Cardiac muscle cell (in vitro differentiated cells and primary cell): Measurements from ENCODE around the gene FAM184B. TPM values are rescaled to one million over a fixed set of nuclear protein-coding genes. Genes with fewer than 3 reads are reported as not detected.

ENCODE experiments used
- DNase-seq, 2 donors: peaks; one replicate each; pipeline versions ENCODE4 v3.0.0 to v3.0.0-alpha.2; 2010 to 2017; ENCODE audit warnings: low read depth in 1 of 2, low spot score in 1 of 2
- H3K27ac ChIP-seq: fragments of 200-600 bp; sonication (generic); 2 replicates; pipeline ENCODE4 v1.5.1; 2016
- H3K27me3 ChIP-seq: fragments of 200-600 bp; sonication (generic); 2 replicates; pipeline ENCODE4 v1.6.0; 2016; ENCODE audit warnings: control low read depth
- H3K36me3 ChIP-seq: fragments of 200-600 bp; sonication (generic); 2 replicates; pipeline ENCODE4 v1.5.1; 2016; ENCODE audit warnings: control low read depth
- H3K4me1 ChIP-seq: fragments of 200-600 bp; sonication (generic); 2 replicates; pipeline ENCODE4 v1.8.1; 2017; ENCODE audit warnings: low read depth, mild to moderate bottlenecking, mixed run types
- H3K4me3 ChIP-seq: fragments of 200-600 bp; sonication (generic); 2 replicates; pipeline ENCODE4 v1.5.1; 2016; ENCODE audit warnings: mild to moderate bottlenecking
- H3K9me3 ChIP-seq: fragments of 200-600 bp; sonication (generic); 2 replicates; pipeline ENCODE4 v1.5.1; 2017; ENCODE audit warnings: low read depth, mild to moderate bottlenecking, control low read depth
- polyA plus RNA-seq: library from polyadenylated mRNA; unstranded; fragments of >200 nt; fragmentation: Nextera tagmentation; extraction: Ambion mirVana; gene quantifications from 2 replicates; pipeline ENCODE4 v1.2.1, GENCODE V29; 2016
- total RNA-seq: library from RNA; depleted of rRNA; stranded (reverse); fragments of >200 nt; gene quantifications from 2 replicates; pipeline ENCODE4 v1.2.3, GENCODE V29; 2016
- TF ChIP-seq, protein P1 (sequence below): IDR thresholded peaks from 2 replicates; pipeline ENCODE4 v1.5.1; 2012; ENCODE audit warnings: low read depth, mild to moderate bottlenecking, low read length

Gene FAM184B
- total and polyA plus RNA-seq, 2 experiments from 2014 or later: not detected

DNA sequence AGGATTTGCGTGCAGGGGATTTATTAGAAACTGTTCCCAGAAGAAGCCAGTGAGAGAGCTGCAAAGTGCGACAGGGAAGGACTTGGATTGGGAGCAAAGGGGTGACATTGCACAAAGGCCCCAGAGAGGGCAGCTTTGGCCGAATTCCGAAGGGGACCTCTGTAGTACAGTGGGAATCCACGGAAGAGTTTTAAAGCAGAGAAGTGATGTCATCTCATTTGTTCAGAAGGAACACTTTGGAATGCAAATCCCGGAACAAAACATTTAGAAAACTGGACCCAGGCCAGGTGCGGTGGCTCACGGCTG is 71.7 kb downstream of the FAM184B start:
- H3K4me1 ChIP-seq: no peaks in the 10 kb centered on the region
- TF ChIP-seq, protein P1, sequence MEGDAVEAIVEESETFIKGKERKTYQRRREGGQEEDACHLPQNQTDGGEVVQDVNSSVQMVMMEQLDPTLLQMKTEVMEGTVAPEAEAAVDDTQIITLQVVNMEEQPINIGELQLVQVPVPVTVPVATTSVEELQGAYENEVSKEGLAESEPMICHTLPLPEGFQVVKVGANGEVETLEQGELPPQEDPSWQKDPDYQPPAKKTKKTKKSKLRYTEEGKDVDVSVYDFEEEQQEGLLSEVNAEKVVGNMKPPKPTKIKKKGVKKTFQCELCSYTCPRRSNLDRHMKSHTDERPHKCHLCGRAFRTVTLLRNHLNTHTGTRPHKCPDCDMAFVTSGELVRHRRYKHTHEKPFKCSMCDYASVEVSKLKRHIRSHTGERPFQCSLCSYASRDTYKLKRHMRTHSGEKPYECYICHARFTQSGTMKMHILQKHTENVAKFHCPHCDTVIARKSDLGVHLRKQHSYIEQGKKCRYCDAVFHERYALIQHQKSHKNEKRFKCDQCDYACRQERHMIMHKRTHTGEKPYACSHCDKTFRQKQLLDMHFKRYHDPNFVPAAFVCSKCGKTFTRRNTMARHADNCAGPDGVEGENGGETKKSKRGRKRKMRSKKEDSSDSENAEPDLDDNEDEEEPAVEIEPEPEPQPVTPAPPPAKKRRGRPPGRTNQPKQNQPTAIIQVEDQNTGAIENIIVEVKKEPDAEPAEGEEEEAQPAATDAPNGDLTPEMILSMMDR: no peak
- no peak for DNase-seq
- H3K27ac ChIP-seq: no peak overlapping the region
- no peak overlapping the region for H3K4me3 ChIP-seq
- H3K9me3 ChIP-seq: no peaks in the 10 kb centered on the region
- H3K27me3 ChIP-seq: no peaks in the 10 kb centered on the region
- H3K36me3 ChIP-seq: no peaks in the 10 kb centered on the region

DNA sequence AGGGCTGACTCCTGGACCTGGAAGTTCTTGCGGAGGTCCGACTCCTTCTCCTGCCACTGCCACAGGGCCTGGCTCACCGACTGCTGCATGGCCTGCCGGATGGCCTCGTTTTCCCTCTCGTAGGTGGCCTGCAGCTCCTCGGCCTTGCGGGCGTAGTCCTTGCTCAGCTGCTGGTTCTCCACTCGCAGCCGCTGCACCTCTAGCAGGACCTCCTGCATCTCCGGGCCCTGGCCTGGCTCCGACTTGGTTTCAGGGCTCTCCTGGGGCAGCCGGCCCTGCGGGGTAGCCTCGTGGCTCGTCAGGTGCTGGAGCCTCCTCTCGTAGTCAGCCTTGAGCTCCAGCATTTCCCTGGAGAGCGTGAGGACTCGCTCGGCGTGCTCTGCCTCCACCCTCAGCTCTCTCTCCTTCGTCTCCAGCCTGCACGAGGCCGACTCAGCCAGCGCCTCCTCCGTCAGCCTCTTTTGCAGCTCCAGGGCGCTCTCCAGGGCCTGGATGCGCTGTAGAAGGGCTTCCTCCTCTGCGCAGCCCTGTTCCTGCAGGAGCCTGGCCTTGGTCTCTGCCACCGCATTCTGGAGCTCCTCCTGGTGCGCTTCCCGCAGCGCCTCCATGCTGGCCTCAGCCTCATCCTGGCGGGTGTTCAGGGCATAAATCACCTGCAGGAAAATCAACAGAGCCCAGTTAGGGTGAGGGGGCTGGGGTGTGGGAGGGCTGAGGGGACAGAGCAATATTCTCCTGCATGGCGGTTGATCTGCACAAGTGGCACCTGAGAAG is 72.2 kb downstream of the FAM184B start:
- no peaks in the 10 kb centered on the region for H3K4me1 ChIP-seq
- TF ChIP-seq, protein P1: no peak
- H3K4me3 ChIP-seq: no peak overlapping the region
- no peak for DNase-seq
- H3K9me3 ChIP-seq: no peaks in the 10 kb centered on the region
- H3K27ac ChIP-seq: no peak overlapping the region
- no peaks in the 10 kb centered on the region for H3K27me3 ChIP-seq
- no peaks in the 10 kb centered on the region for H3K36me3 ChIP-seq

DNA sequence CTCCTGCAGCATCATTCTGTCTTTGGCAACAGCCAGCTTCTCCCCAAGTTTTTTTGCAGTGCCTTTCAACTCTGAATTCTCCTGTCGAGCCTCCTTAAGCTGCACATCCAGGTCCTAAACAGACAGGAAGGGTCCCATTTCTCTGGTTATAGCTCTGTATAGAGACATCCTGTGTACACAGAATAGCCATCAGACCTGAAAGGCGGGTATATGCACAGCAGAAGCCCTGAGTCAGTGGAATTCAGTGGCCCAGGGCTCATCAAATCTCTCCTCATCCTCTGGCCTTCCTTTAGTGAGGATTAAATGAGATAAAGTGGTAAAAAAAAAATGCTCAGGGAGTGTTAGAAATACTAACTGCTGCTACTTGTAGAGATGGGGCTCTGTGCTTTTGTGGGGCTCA is 73.8 kb downstream of the FAM184B start:
- Histone ChIP-seq H3K27ac (no peak overlapping the region), H3K4me3 (no peak overlapping the region), H3K36me3 (no peaks in the 10 kb centered on the region), H3K27me3 (no peaks in the 10 kb centered on the region), H3K9me3 (no peaks in the 10 kb centered on the region), H3K4me1 (no peaks in the 10 kb centered on the region)
- TF ChIP-seq, protein P1: no peak
- DNase-seq: no peak

DNA sequence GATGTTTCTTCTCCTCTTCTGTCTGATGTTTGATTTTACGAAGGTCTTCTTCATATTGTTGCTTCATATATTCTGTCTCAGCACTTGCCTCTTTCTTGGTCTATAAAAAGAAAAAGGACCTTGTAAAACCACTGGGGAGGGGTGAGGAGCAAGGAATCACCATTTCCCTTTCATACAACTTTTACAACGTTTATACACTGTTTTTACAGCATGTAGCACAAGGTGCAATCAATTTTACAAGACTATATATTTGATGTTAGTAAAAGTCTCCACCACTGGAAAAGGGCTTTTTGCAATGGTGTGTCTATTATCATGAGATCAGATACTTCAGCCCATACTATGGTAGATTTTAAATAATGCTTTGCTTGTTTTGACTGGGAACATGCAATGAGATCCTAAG is 76.3 kb downstream of the FAM184B start:
- Histone ChIP-seq H3K36me3 (no peaks in the 10 kb centered on the region), H3K27ac (no peak overlapping the region), H3K4me1 (no peaks in the 10 kb centered on the region), H3K27me3 (no peaks in the 10 kb centered on the region), H3K9me3 (no peaks in the 10 kb centered on the region), H3K4me3 (no peak overlapping the region)
- DNase-seq: no peak
- TF ChIP-seq, protein P1: no peak

DNA sequence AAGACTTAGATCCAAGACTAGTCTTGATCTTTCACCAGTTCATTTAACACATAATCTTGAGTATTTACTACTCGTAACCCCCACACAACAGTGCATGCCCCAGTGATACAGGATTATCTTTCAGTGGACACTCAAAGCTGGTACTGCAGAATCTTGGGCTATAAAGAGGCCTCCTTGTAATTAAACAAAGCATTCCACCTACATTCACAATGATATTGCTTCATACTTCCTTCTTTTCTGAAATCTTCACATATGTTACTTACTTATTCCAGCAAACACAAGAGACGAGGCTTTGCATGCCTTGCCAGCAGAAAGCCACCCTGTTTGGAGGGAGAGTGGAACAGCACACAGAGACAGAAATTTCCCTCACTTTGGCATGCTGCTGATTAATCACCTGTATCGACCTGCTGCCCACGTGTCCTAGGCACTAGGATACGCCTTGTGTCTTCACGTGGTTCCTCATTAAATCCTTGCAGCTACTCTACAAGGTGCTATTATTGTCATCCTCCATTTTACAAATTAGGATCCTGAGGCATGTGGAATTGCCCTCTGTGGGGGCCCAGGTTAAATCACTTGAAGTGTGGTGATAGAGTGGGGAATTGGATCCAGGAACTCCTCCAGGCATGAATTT is 77.3 kb downstream of the FAM184B start:
- no peaks in the 10 kb centered on the region for H3K27me3 ChIP-seq
- H3K4me1 ChIP-seq: no peaks in the 10 kb centered on the region
- H3K9me3 ChIP-seq: no peaks in the 10 kb centered on the region
- H3K36me3 ChIP-seq: no peaks in the 10 kb centered on the region
- H3K27ac ChIP-seq: no peak overlapping the region
- no peak for DNase-seq
- no peak overlapping the region for H3K4me3 ChIP-seq
- TF ChIP-seq, protein P1: no peak
